Ishikawa (cell line): Measurements from ENCODE around the gene RHO.

Experiments
- CREB1 ChIP-seq: IDR thresholded peaks from 2 replicates; pipeline ENCODE4 v1.6.1; 2012; ENCODE audit warnings: low read depth
- EP300 ChIP-seq: IDR thresholded peaks from 2 replicates; pipeline ENCODE4 v1.6.1; 2012; ENCODE audit warnings: borderline replicate concordance
- FOXM1 ChIP-seq: IDR thresholded peaks from 2 replicates; pipeline ENCODE4 v1.6.1; 2012; ENCODE audit warnings: low read depth, borderline replicate concordance
- RAD21 ChIP-seq: IDR thresholded peaks from 2 replicates; pipeline ENCODE4 v1.6.1; 2012; ENCODE audit warnings: low read depth
- TAF1 ChIP-seq: IDR thresholded peaks from 2 replicates; pipeline ENCODE4 v1.6.1; 2012; ENCODE audit warnings: low read depth, mild to moderate bottlenecking
- TCF12 ChIP-seq: IDR thresholded peaks from 2 replicates; pipeline ENCODE4 v1.6.1; 2012; ENCODE audit warnings: low read depth
- YY1 ChIP-seq: IDR thresholded peaks from 2 replicates; pipeline ENCODE4 v1.6.1; 2012; ENCODE audit warnings: low read depth
- TF ChIP-seq, protein P1 (sequence below): IDR thresholded peaks from 2 replicates; pipeline ENCODE4 v1.6.1; 2012; ENCODE audit warnings: low read depth, mild to moderate bottlenecking

DNA sequence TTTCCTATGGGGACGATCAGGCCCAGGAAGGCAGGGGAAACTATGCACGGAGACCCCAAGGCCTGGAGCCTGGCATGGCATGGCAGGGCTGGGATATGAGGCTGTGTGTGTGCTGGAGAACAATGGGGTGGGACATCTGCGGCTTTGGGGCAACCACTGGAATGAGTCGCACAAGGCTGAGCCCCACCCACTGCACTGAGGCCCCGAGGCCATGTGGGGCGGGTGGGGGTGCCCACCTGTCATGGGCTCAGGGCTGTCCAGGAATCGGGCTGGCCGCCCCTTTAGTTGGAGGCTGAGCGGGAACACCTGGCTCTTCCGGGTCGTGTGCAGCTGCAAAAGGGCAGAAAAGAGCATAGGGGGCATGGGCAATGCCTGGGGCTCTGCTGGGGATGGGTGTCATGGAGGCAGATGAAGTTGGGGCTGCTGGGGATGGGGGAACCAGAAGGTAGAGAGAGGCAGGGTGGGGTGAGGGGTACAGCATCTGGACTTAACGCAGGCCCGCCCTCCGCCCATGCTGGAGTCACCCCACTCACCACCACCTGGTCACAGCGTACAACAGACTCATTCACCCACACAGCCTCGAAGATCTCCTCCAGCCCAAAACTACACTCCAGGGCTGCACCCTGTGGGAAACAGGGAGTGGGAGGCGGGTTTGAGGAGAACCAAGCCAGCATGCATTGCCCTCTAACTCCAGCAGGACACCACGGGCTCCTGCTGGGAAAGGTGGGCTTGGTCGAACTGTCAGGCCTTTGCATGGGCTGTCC, 47.0 kb downstream of the RHO start:
- TF ChIP-seq FOXM1 (no peak), CREB1 (no peak), TAF1 (no peak), EP300 (no peak), TCF12 (no peak), RAD21 (no peak), YY1 (no peak)
- TF ChIP-seq, protein P1, sequence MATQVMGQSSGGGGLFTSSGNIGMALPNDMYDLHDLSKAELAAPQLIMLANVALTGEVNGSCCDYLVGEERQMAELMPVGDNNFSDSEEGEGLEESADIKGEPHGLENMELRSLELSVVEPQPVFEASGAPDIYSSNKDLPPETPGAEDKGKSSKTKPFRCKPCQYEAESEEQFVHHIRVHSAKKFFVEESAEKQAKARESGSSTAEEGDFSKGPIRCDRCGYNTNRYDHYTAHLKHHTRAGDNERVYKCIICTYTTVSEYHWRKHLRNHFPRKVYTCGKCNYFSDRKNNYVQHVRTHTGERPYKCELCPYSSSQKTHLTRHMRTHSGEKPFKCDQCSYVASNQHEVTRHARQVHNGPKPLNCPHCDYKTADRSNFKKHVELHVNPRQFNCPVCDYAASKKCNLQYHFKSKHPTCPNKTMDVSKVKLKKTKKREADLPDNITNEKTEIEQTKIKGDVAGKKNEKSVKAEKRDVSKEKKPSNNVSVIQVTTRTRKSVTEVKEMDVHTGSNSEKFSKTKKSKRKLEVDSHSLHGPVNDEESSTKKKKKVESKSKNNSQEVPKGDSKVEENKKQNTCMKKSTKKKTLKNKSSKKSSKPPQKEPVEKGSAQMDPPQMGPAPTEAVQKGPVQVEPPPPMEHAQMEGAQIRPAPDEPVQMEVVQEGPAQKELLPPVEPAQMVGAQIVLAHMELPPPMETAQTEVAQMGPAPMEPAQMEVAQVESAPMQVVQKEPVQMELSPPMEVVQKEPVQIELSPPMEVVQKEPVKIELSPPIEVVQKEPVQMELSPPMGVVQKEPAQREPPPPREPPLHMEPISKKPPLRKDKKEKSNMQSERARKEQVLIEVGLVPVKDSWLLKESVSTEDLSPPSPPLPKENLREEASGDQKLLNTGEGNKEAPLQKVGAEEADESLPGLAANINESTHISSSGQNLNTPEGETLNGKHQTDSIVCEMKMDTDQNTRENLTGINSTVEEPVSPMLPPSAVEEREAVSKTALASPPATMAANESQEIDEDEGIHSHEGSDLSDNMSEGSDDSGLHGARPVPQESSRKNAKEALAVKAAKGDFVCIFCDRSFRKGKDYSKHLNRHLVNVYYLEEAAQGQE = no peak
